Measurements from ENCODE around the gene FGG. TPM values are rescaled to one million over a fixed set of nuclear protein-coding genes. Genes with fewer than 3 reads are reported as not detected.

FGG gene
- total and polyA plus RNA-seq, 2 of the 8 experiments (the other 6 are each of a cell fraction or from before 2014, with no cell fraction given), result not detected

DNA sequence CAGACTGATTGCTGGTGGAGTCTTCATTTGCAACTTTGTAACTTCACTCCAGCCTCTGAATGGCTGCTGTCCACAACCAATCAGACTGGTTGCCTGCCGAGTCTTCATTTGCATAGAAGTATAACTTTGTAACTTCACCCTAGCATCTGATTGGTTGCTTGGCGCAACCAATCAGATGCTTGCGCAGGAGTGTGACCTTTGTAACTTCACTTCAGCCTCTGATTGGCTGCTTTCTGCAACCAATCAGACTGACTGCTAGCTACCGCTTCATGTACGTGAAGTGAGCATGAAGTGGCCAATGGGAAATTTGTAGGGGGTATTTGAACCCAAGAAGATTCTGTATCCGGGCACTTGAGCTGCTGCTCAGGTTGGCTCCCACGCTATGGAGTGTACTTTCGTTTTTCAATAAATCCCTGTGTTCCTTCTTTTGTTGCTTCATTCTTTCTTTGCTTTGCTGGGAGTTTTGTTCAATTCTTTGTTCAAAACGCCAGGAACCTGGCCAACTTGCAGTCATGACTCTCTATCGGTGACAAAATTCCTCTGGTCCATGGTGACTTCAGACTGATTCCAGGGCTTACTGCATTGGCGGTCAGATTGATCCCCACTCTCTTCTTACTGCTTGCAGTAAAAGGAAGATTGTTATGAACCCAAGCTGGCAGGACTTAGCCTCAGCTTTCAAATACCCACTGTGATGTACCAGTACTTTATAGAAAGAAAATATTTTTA lies 46.4 kb upstream of the FGG start:
- no peak overlapping the region for H3K4ac ChIP-seq (replicated peaks; ENCODE audit: insufficient read length, low read depth, low read length)
- no peak overlapping the region for H3K56ac ChIP-seq (replicated peaks; ENCODE audit: insufficient read length, low read depth, low read length)
- FAIRE-seq, result no peak
- 90% methylated on average over 11 of the region's 11 CpGs; no CpG with 5 or more reads in 1 of the 2 experiments for WGBS, 2 experiments (ENCODE audit: extremely low coverage in 1 of 2, insufficient coverage in 1 of 2, insufficient read length in 1 of 2, insufficient replicate concordance in 2 of 2, low coverage in 1 of 2, low lambda C conversion rate in 2 of 2, missing lambda C conversion rate in 1 of 2)
- no peak overlapping the region for H3K14ac ChIP-seq (ENCODE audit: insufficient read length)
- H3K79me1 ChIP-seq (ENCODE audit: low read depth, low read length), result no peaks in the 10 kb centered on the region
- no peaks in the 10 kb centered on the region for H3K9me3 ChIP-seq (ENCODE audit: insufficient read depth in 2 of 2, low read depth in 1 of 2, low read length in 1 of 2)
- H2BK120ac ChIP-seq (replicated peaks; ENCODE audit: low read depth, low read length), result no peak overlapping the region
- H2BK5ac ChIP-seq (ENCODE audit: low read depth, low read length), result no peak overlapping the region
- H3K79me2 ChIP-seq (ENCODE audit: control insufficient read depth in 1 of 2, insufficient read depth in 2 of 2, low read length in 2 of 2), result no peaks in the 10 kb centered on the region
- no peak overlapping the region for H2AFZ ChIP-seq (ENCODE audit: low read length)
- no peak overlapping the region for H3K18ac ChIP-seq (ENCODE audit: extremely low read depth, low read length)
- no peaks in the 10 kb centered on the region for H3K4me1 ChIP-seq (replicated peaks in 1 of 4; ENCODE audit: control insufficient read depth in 3 of 4, insufficient read depth in 4 of 4, low read length in 3 of 4)
- H3K23ac ChIP-seq (ENCODE audit: insufficient read length), result no peak overlapping the region
- CTCF ChIA-PET (ENCODE audit: partially characterized antibody), result no interaction called here
- H2BK12ac ChIP-seq (ENCODE audit: low read depth, low read length), result no peak overlapping the region
- no peak overlapping the region for H4K91ac ChIP-seq (replicated peaks; ENCODE audit: insufficient read length, low read length)
- H3K23me2 ChIP-seq (ENCODE audit: low read depth, low read length), result no peaks in the 10 kb centered on the region
- TF ChIP-seq ZNF274 (IDR thresholded peaks at IDR 0.05; ENCODE audit: borderline replicate concordance, extremely low read depth, low read length) (no peak), TAF1 (IDR thresholded peaks at IDR 0.05; ENCODE audit: low read depth, low read length) (no peak), PHF8 (conservative IDR thresholded peaks at IDR 0.05; ENCODE audit: low read depth, low read length) (no peak), ASH2L (IDR thresholded peaks at IDR 0.05; ENCODE audit: low read length) (no peak), POLR2AphosphoS5 (IDR thresholded peaks at IDR 0.05; ENCODE audit: low read depth, low read length) (no peak), SIX5 (IDR thresholded peaks at IDR 0.05; ENCODE audit: low read depth, low read length) (no peak), RXRA (IDR thresholded peaks at IDR 0.05; ENCODE audit: insufficient read depth, low read depth, low read length) (no peak)
- TF ChIP-seq, protein P1, sequence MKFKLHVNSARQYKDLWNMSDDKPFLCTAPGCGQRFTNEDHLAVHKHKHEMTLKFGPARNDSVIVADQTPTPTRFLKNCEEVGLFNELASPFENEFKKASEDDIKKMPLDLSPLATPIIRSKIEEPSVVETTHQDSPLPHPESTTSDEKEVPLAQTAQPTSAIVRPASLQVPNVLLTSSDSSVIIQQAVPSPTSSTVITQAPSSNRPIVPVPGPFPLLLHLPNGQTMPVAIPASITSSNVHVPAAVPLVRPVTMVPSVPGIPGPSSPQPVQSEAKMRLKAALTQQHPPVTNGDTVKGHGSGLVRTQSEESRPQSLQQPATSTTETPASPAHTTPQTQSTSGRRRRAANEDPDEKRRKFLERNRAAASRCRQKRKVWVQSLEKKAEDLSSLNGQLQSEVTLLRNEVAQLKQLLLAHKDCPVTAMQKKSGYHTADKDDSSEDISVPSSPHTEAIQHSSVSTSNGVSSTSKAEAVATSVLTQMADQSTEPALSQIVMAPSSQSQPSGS (IDR thresholded peaks at IDR 0.05; ENCODE audit: low read length), result no peak
- TF ChIP-seq, protein P2, sequence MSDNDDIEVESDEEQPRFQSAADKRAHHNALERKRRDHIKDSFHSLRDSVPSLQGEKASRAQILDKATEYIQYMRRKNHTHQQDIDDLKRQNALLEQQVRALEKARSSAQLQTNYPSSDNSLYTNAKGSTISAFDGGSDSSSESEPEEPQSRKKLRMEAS (IDR thresholded peaks at IDR 0.05), result no peak
- H4K20me1 ChIP-seq (replicated peaks in 1 of 2; ENCODE audit: control insufficient read depth in 1 of 2, insufficient read depth in 2 of 2, low read length in 2 of 2), result no peaks in the 10 kb centered on the region
- no peak overlapping the region for H4K5ac ChIP-seq (ENCODE audit: insufficient read length, low read depth, low read length)
- H2AK5ac ChIP-seq (ENCODE audit: low read depth, low read length), result no peak overlapping the region
- H3K4me2 ChIP-seq (ENCODE audit: insufficient read depth in 1 of 2, low read depth in 2 of 2, low read length in 2 of 2), result no peak overlapping the region
- H3K36me3 ChIP-seq (ENCODE audit: control insufficient read depth in 2 of 4, insufficient read depth in 4 of 4, low read length in 3 of 4), result no peaks in the 10 kb centered on the region
- H4K8ac ChIP-seq (ENCODE audit: extremely low read depth, insufficient read depth, low read length), result no peak overlapping the region
- no peak overlapping the region for H2BK15ac ChIP-seq (ENCODE audit: low read length)
- H2BK20ac ChIP-seq (ENCODE audit: low read length), result no peak overlapping the region
- H3K9ac ChIP-seq (replicated peaks in 1 of 4; ENCODE audit: extremely low read depth in 1 of 4, low read depth in 3 of 4, low read length in 3 of 4), result no peak overlapping the region
- POLR2A ChIA-PET (ENCODE audit: partially characterized antibody), result no interaction called here
- no peak for DNase-seq (ENCODE audit: low read depth in 1 of 2, low spot score in 2 of 2)
- H3K27me3 ChIP-seq (replicated peaks in 1 of 4; ENCODE audit: control insufficient read depth in 3 of 4, extremely low read depth in 1 of 4, insufficient read depth in 3 of 4, low read length in 3 of 4), result no peaks in the 10 kb centered on the region
- no peak overlapping the region for H3K27ac ChIP-seq (ENCODE audit: low read depth, low read length)
- no peak overlapping the region for H3K4me3 ChIP-seq (ENCODE audit: extremely low read depth in 1 of 4, insufficient read depth in 2 of 4, low read depth in 3 of 4, low read length in 4 of 4)

Measured in H1 (cell line).